Muscle layer of duodenum (tissue), 2 donors: ENCODE data around the gene GOLT1A.
A peak's percentile ranks its signal among the peaks of the same experiment; 100 is the strongest.

Experiments used
- H3K27ac ChIP-seq: one replicate; pipeline ENCODE4 v1.7.0; 2013; ENCODE audit warnings: mild to moderate bottlenecking, low read length
- H3K27me3 ChIP-seq: one replicate; pipeline ENCODE4 v1.7.0; 2013; ENCODE audit warnings: low read depth, mild to moderate bottlenecking, control low read depth, low read length
- H3K36me3 ChIP-seq, 2 donors: one replicate each; pipeline ENCODE4 v1.7.0; 2013; ENCODE audit warnings: low read length in 2 of 2, control low read depth in 1 of 2, mild to moderate bottlenecking in 1 of 2; ENCODE audit not compliant: insufficient read depth in 2 of 2, control insufficient read depth in 1 of 2
- H3K4me1 ChIP-seq, 2 donors: one replicate each; pipeline ENCODE4 v1.7.0; 2013; ENCODE audit warnings: low read length in 2 of 2, mild to moderate bottlenecking in 2 of 2, control low read depth in 1 of 2, moderate library complexity in 1 of 2; ENCODE audit not compliant: insufficient read depth in 2 of 2, control insufficient read depth in 1 of 2
- H3K4me3 ChIP-seq, 2 donors: one replicate each; pipeline ENCODE4 v1.7.0; 2013; ENCODE audit warnings: low read length in 2 of 2, low read depth in 1 of 2, mild to moderate bottlenecking in 1 of 2
- H3K9me3 ChIP-seq, 2 donors: one replicate each; pipeline ENCODE4 v1.7.0; 2013; ENCODE audit warnings: low read length in 2 of 2, control low read depth in 1 of 2, mild to moderate bottlenecking in 1 of 2; ENCODE audit not compliant: control insufficient read depth in 1 of 2
- donor health status: healthy.

GOLT1A gene

GRCh38 chr1:204213668-204214662 is at the start of gene GOLT1A:
GOLT1A (minus strand) TSS chr1:204213988; CDS start chr1:204213906, 82 bp downstream.
- H3K9me3 ChIP-seq = no peaks in the 10 kb centered on the region
- peaks cover 3% of the 10 kb centered on the region for H3K27me3 ChIP-seq
- H3K27ac ChIP-seq = no peak within 1 kb of the TSS
- peaks cover 0 to 9% of the 10 kb centered on the region in 2 donors for H3K4me1 ChIP-seq
- peak within 1 kb of the TSS; percentile 34 to 53 for H3K4me3 ChIP-seq
- H3K36me3 ChIP-seq = no peaks in the 10 kb centered on the region

DNA sequence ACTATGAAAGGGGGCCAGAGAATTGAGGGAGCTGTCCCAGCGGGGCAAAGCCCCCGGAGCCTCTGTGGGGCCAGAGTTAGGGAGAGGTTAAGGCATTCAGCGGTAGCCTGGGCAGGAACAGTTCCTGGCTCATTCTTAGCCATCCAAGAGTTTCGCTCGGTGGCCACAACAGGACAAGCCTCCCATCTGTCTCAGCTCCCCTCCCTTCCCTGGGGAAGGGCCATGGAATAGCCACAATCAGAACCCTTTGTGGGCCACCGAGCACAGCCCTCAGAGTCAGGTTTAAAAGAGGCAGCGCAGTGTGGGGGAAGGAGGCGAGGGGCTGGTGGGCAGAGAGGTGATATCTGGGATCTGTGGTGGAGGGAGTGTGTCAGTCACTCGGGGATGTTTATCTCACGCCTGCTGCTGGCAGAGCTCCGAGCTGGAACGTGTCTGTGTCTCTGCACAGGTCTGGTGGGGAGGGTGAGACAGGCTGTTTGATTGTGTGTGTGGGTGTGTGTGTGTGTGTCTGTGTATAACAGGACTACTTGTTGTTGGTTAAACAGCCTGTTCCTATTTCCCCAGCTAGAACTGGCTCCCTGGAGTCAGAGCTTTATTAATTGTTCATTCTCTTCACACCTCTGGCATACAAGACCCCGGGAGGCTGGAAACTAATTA is 49.6 kb upstream of the GOLT1A start:
- H3K9me3 ChIP-seq = no peaks in the 10 kb centered on the region
- H3K27me3 ChIP-seq = no peaks in the 10 kb centered on the region
- no peak overlapping the region for H3K27ac ChIP-seq
- H3K4me1 ChIP-seq = peaks cover 9 to 35% of the 10 kb centered on the region in 2 donors
- peaks cover 0 to 10% of the 10 kb centered on the region in 2 donors for H3K36me3 ChIP-seq
- no peak overlapping the region for H3K4me3 ChIP-seq

- no peaks in the 10 kb centered on the region for H3K27me3 ChIP-seq
- peaks cover 0 to 10% of the 10 kb centered on the region in 2 donors for H3K36me3 ChIP-seq
- H3K9me3 ChIP-seq = no peaks in the 10 kb centered on the region
- no peak overlapping the region for H3K27ac ChIP-seq
- peaks cover 9 to 35% of the 10 kb centered on the region in 2 donors for H3K4me1 ChIP-seq
- no peak overlapping the region for H3K4me3 ChIP-seq
Measured at GRCh38 chr1:204262506-204263253, 48.9 kb upstream of the GOLT1A start.

DNA sequence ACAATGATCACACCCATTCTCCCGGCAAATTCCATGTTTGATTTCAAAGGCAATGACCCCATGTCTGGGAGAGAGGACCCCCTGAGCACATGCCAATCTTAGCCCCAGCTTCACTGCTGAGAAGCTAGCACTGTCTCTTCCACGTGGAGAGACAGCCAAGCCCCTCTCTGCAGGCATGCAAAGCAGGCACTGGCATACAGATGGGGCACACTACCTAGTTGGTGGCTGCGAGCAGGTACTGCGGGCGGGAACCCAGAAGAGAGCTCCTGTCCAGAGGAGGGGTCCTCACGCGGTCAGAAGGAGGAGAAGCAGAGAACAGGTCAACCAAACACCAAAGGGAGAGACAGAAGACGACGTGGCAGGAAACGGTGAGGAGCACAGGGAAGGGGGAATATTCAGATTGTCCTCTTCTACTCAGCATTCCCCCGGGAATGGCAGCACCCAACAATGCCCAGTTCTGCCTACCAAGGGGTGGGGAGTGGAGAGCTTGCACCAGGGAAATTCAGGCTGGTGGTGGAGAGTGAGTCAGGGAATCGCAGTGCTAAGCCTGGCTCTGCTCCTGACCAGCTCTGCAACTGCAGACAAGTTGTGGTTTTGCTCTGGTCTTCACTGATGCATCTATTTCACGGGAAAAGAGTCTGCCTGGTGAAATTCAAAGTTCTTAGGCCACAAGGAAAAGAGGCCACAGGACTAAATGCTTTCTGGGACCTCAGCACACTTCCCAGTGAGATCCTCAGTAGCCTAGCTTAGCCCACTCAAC is 48.1 kb upstream of the GOLT1A start:
- Histone ChIP-seq H3K27ac (no peak overlapping the region), H3K36me3 (peaks cover 0 to 10% of the 10 kb centered on the region in 2 donors), H3K9me3 (no peaks in the 10 kb centered on the region), H3K4me3 (no peak overlapping the region), H3K4me1 (peaks cover 7 to 35% of the 10 kb centered on the region in 2 donors), H3K27me3 (no peaks in the 10 kb centered on the region)

DNA sequence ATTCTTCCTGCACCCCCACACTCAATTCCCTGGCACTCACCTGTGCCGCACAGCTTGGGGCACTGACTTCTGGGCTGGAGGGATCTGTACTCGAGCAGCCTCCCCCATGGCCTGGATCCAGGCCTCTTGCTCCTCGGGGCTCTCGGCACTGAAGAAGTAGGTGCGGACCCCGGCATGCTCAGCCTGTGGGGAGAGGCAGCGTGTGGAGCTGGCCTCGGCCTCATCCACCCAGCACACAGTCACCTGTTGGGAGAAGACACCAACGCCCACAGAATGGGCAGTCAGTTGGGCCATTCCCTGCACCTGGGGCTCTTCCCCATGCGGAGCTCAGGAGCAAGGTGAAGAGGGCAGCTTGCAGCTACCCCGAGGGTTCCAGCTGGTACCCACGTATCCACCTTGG is 47.5 kb upstream of the GOLT1A start:
- H3K4me1 ChIP-seq = peaks cover 3 to 31% of the 10 kb centered on the region in 2 donors
- H3K27me3 ChIP-seq = no peaks in the 10 kb centered on the region
- peaks cover 0 to 10% of the 10 kb centered on the region in 2 donors for H3K36me3 ChIP-seq
- H3K27ac ChIP-seq = no peak overlapping the region
- no peak overlapping the region for H3K4me3 ChIP-seq
- H3K9me3 ChIP-seq = no peaks in the 10 kb centered on the region

GRCh38 chr1:204260601-204261197 is 46.9 kb upstream of the GOLT1A start:
- Histone ChIP-seq H3K9me3 (no peaks in the 10 kb centered on the region), H3K36me3 (peaks cover 0 to 10% of the 10 kb centered on the region in 2 donors), H3K4me3 (no peak overlapping the region), H3K27me3 (no peaks in the 10 kb centered on the region), H3K4me1 (peaks cover 0 to 25% of the 10 kb centered on the region in 2 donors), H3K27ac (no peak overlapping the region)

DNA sequence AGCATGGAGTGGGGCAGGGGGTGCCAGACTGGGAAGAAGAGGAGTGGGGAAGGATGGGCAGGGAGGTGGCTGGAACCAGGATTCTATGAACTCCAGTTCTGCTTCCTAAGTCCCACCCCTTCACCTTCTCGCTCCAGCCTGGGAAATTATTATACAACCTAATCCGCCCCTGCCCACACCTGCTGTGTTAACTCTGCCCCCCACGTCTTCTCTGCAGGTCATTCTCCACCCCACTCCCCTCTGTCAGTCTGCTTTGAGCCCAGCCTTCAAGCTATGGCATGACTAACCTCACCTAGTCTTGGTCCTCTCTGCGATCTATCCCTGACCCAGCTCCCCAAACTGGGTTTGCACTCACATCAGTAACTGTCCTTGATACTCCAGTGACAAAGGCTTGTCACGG is 46.0 kb upstream of the GOLT1A start:
- H3K4me3 ChIP-seq = no peak overlapping the region
- H3K27ac ChIP-seq = no peak overlapping the region
- H3K36me3 ChIP-seq = peaks cover 0 to 5% of the 10 kb centered on the region in 2 donors
- peaks cover 0 to 20% of the 10 kb centered on the region in 2 donors for H3K4me1 ChIP-seq
- H3K27me3 ChIP-seq = no peaks in the 10 kb centered on the region
- no peaks in the 10 kb centered on the region for H3K9me3 ChIP-seq

- H3K36me3 ChIP-seq = peaks cover 0 to 3% of the 10 kb centered on the region in 2 donors
- no peak overlapping the region for H3K27ac ChIP-seq
- no peaks in the 10 kb centered on the region for H3K27me3 ChIP-seq
- peaks cover 0 to 14% of the 10 kb centered on the region in 2 donors for H3K4me1 ChIP-seq
- no peaks in the 10 kb centered on the region for H3K9me3 ChIP-seq
- H3K4me3 ChIP-seq = no peak overlapping the region
Measured at GRCh38 chr1:204259196-204259595, 45.4 kb upstream of the GOLT1A start.

DNA sequence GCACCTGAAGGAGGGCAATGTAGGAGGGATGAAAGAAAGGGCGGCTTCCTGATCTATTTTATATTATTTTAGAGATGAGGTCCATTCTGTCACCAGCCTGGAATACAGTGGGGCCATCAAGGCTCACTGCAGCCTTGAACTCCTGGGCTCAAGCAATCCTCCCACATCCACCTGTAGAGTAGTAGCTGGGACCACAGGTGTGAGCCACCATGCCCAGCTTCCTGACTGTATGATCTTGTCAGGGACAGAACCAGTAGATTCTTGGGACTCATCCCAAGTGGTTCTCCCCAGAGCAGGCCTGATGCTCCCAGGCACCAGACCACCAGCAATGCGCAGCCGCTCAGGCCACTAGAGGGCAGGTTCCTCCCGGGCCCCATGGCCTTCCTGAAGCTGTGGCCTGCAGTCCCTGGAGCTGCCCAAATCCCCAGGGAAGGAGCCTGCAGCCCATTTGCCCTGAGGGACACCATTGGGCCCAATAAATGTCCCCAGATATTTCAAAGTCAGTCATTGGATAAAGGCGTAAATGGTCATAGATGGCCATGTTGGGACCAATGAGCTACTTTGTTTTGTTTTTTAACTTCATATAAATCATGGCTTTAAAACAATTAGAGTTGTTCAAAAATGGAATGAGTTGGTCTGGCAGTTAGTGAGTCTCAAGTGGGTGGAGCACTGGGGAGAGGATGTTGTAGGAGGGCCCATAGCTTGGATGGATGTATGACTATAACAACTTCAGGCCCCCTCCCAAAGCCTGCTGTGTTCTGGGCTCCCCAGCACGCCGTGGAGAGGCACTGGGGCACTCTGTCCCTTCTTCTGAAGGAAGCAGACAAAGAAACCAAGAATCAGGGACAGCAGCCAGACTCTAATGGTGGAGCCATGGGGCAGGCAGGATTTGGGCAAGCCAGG is 44.7 kb upstream of the GOLT1A start:
- Histone ChIP-seq H3K27ac (no peak overlapping the region), H3K27me3 (no peaks in the 10 kb centered on the region), H3K4me3 (no peak overlapping the region), H3K9me3 (no peaks in the 10 kb centered on the region), H3K4me1 (peaks cover 0 to 6% of the 10 kb centered on the region in 2 donors), H3K36me3 (peaks cover 0 to 3% of the 10 kb centered on the region in 2 donors)
